HepG2 (cell line): ENCODE measurements around the gene CNOT2. TPM values are rescaled to one million over a fixed set of nuclear protein-coding genes. Genes with fewer than 3 reads are reported as not detected.

Experiments
- AKAP8 ChIP-seq: sonication (generic); formaldehyde crosslinking; IDR thresholded peaks from 2 replicates; pipeline ENCODE4 v1.5.1; 2020; ENCODE audit warnings: mild to moderate bottlenecking, missing genetic modification reagents
- ASH2L ChIP-seq: fragments of 300-600, 200-600 bp; sonication (generic); IDR thresholded peaks from 2 replicates; pipeline ENCODE4 v1.7.0; 2017; ENCODE audit warnings: low read depth, mild to moderate bottlenecking, moderate library complexity, mixed read lengths, low read length; ENCODE audit not compliant: insufficient read length
- ELF3 ChIP-seq: IDR thresholded peaks from 2 replicates; pipeline ENCODE4 v1.6.1; 2016; ENCODE audit warnings: missing genetic modification reagents, missing compliant biosample characterization
- GTF3A ChIP-seq: sonication (generic); formaldehyde crosslinking; conservative IDR thresholded peaks from 2 replicates; pipeline ENCODE4 v1.4.0; 2020; ENCODE audit warnings: mild to moderate bottlenecking, missing genetic modification reagents
- KAT8 ChIP-seq: IDR thresholded peaks from 2 replicates; pipeline ENCODE4 v1.6.1; 2016; ENCODE audit warnings: missing genetic modification reagents, missing compliant biosample characterization
- MXD3 ChIP-seq: IDR thresholded peaks from 2 replicates; pipeline ENCODE4 v1.6.1; 2016; ENCODE audit warnings: mild to moderate bottlenecking, missing biosample characterization, missing genetic modification reagents
- ONECUT2 ChIP-seq: sonication (generic); formaldehyde crosslinking; IDR thresholded peaks from 2 replicates; pipeline ENCODE4 v1.4.0; 2020; ENCODE audit warnings: missing genetic modification reagents
- PBX3 ChIP-seq: sonication (generic); formaldehyde crosslinking; IDR thresholded peaks from 2 replicates; pipeline ENCODE4 v1.8.1; 2023; ENCODE audit warnings: missing genetic modification reagents, inconsistent platforms, borderline replicate concordance
- SIN3A ChIP-seq: IDR thresholded peaks from 2 replicates; pipeline ENCODE4 v1.6.1; 2011; ENCODE audit warnings: low read depth, mild to moderate bottlenecking, control low read depth, low read length, borderline replicate concordance
- SRF ChIP-seq: IDR thresholded peaks from 2 replicates; pipeline ENCODE4 v1.6.1; 2011; ENCODE audit warnings: mild to moderate bottlenecking, low read depth, low read length, moderate library complexity
- SUZ12 ChIP-seq: fragments of 150-350 bp; IDR thresholded peaks from 2 replicates; pipeline ENCODE4 v1.6.1; 2014; ENCODE audit warnings: low read depth, low read length
- U2AF2 ChIP-seq: fragments of 200-400 bp; formaldehyde crosslinking; IDR thresholded peaks from 2 replicates; pipeline ENCODE4 v1.6.1; 2017; ENCODE audit warnings: low read depth, mild to moderate bottlenecking, low read length
- XBP1 ChIP-seq: sonication (generic); formaldehyde crosslinking; IDR thresholded peaks from 2 replicates; pipeline ENCODE4 v1.5.0; 2020; ENCODE audit warnings: missing genetic modification reagents
- ZC3H13 ChIP-seq: sonication (generic); formaldehyde crosslinking; IDR thresholded peaks from 2 replicates; pipeline ENCODE4 v1.8.1; 2023; ENCODE audit warnings: mild to moderate bottlenecking, missing genetic modification reagents, moderate library complexity
- ZNF124 ChIP-seq: sonication (generic); formaldehyde crosslinking; IDR thresholded peaks from 2 replicates; pipeline ENCODE4 v1.4.0; 2020; ENCODE audit warnings: missing genetic modification reagents
- ZNF382 ChIP-seq: sonication (generic); formaldehyde crosslinking; IDR thresholded peaks from 2 replicates; pipeline ENCODE4 v1.5.0; 2020; ENCODE audit warnings: missing genetic modification reagents, mild to moderate bottlenecking, borderline replicate concordance
- ZNF614 ChIP-seq: IDR thresholded peaks from 2 replicates; pipeline ENCODE4 v1.6.1; 2018; ENCODE audit warnings: missing biosample characterization, missing genetic modification reagents, inconsistent platforms, borderline replicate concordance
- ZNF768 ChIP-seq: sonication (generic); formaldehyde crosslinking; IDR thresholded peaks from 2 replicates; pipeline ENCODE4 v1.4.0; 2020; ENCODE audit warnings: missing genetic modification reagents
- polyA plus RNA-seq, 8 experiments: library from polyadenylated mRNA; depleted of rRNA in 3 of 8; stranded (reverse) in 7 of 8; unstranded in 1 of 8; fragments of >200 nt; fragmentation: Illumina TruSeq in 4 of 8; extraction: Trizol in 4 of 8; gene quantifications; 2 replicates each; pipeline versions ENCODE4 v1.2.1 to v1.2.3, GENCODE V29; 2011 to 2016; ENCODE audit warnings: low read depth in 4 of 8, missing spikeins in 1 of 8, mixed read lengths in 1 of 8; ENCODE audit not compliant: insufficient read depth in 1 of 8
- total RNA-seq, 5 experiments: library from RNA; depleted of rRNA; stranded (reverse); fragments of >200 nt; fragmentation: Illumina TruSeq; extraction: Trizol; gene quantifications; 2 replicates each; pipeline ENCODE4 v1.2.3, GENCODE V29; 2016; ENCODE audit warnings: low read depth in 1 of 5
- TF ChIP-seq, protein P1 (sequence below): IDR thresholded peaks from 2 replicates; pipeline ENCODE4 v1.6.1; 2012; ENCODE audit warnings: low read depth, low read length, improper control_type of control experiment
- TF ChIP-seq, protein P2 (sequence below): sonication (generic); formaldehyde crosslinking; IDR thresholded peaks from 2 replicates; pipeline ENCODE4 v1.5.1; 2020; ENCODE audit warnings: missing genetic modification reagents, mild to moderate bottlenecking, borderline replicate concordance
- TF ChIP-seq, protein P3 (sequence below): IDR thresholded peaks from 2 replicates; pipeline ENCODE4 v1.6.1; 2016; ENCODE audit warnings: low read depth
- TF ChIP-seq, protein P4 (sequence below): sonication (generic); formaldehyde crosslinking; IDR thresholded peaks from 2 replicates; pipeline ENCODE4 v1.8.1; 2023; ENCODE audit warnings: mild to moderate bottlenecking, moderate library complexity, missing genetic modification reagents

CNOT2 gene
- total and polyA plus RNA-seq, 2 of the 13 experiments (the other 11 are each of a cell fraction or from before 2014, with no cell fraction given): 54.5 to 76.6 TPM

DNA sequence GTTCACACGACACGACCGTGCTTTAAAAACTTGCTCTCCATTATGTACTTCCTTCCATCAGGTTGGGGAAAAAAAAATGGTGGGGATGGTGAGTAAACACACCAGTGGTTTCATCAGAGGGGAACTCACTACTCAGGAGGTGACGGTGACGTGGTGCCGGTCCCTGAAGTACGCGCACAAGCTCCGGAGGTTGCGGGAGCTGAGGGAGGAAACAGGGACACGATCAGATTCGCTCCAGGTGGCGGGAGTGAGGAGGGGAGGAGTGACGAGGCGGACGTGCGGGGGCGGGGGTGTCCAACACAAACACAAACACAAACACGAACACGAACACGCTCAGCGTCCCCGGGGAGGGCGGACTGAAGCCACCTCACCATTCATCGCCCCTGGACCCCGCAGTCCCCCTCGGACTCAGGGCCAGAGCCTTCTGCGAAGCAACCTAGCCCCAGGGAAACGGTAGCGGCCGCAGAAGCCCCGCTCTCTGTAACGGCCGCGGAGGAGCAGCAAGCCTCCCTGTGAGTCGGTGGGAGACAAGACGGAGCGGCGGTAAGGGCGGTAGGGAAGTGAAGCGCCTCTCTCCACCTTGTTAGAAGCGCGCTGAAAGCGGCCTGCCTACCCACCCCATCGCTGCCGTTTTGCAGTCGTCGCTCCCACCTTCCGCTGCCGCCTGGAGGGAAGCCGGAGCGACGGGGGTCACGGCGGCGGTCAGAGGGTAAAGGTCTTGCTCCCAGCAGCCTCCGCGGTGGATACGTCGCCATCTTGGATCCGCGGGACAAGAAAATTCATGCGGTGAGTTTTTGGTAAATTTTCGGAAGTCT is at the start of gene CNOT2 (continued):
- TF ChIP-seq, protein P1, sequence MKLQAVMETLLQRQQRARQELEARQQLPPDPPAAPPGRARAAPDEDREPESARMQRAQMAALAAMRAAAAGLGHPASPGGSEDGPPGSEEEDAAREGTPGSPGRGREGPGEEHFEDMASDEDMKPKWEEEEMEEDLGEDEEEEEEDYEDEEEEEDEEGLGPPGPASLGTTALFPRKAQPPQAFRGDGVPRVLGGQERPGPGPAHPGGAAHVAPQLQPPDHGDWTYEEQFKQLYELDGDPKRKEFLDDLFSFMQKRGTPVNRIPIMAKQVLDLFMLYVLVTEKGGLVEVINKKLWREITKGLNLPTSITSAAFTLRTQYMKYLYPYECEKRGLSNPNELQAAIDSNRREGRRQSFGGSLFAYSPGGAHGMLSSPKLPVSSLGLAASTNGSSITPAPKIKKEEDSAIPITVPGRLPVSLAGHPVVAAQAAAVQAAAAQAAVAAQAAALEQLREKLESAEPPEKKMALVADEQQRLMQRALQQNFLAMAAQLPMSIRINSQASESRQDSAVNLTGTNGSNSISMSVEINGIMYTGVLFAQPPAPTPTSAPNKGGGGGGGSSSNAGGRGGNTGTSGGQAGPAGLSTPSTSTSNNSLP: no peak
- TF ChIP-seq SIN3A (peak; percentile 36; the same call in 1 of the 2 replicates), SRF (no peak), ASH2L (peak; percentile 92), ZNF768 (CRISPR knock-in tag) (no peak; the same call in 1 of the 2 replicates), ONECUT2 (CRISPR knock-in tag) (no peak), ZNF614 (no peak), PBX3 (CRISPR knock-in tag) (no peak), SUZ12 (peak; percentile 39; the same call in 1 of the 2 replicates), ZNF124 (CRISPR knock-in tag) (peak; percentile 78), GTF3A (CRISPR knock-in tag) (peak; percentile 59; the same call in 1 of the 2 replicates), ZC3H13 (CRISPR knock-in tag) (peak; percentile 93), U2AF2 (no peak), ELF3 (CRISPR knock-in tag) (peak; percentile 28; the same call in 1 of the 2 replicates), XBP1 (CRISPR knock-in tag) (no peak), KAT8 (peak; percentile 91), AKAP8 (CRISPR knock-in tag) (no peak), ZNF382 (CRISPR knock-in tag) (no peak), MXD3 (CRISPR knock-in tag) (peak; percentile 78)
- TF ChIP-seq, protein P2, sequence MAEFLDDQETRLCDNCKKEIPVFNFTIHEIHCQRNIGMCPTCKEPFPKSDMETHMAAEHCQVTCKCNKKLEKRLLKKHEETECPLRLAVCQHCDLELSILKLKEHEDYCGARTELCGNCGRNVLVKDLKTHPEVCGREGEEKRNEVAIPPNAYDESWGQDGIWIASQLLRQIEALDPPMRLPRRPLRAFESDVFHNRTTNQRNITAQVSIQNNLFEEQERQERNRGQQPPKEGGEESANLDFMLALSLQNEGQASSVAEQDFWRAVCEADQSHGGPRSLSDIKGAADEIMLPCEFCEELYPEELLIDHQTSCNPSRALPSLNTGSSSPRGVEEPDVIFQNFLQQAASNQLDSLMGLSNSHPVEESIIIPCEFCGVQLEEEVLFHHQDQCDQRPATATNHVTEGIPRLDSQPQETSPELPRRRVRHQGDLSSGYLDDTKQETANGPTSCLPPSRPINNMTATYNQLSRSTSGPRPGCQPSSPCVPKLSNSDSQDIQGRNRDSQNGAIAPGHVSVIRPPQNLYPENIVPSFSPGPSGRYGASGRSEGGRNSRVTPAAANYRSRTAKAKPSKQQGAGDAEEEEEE (CRISPR knock-in tag): no peak
- TF ChIP-seq, protein P3, sequence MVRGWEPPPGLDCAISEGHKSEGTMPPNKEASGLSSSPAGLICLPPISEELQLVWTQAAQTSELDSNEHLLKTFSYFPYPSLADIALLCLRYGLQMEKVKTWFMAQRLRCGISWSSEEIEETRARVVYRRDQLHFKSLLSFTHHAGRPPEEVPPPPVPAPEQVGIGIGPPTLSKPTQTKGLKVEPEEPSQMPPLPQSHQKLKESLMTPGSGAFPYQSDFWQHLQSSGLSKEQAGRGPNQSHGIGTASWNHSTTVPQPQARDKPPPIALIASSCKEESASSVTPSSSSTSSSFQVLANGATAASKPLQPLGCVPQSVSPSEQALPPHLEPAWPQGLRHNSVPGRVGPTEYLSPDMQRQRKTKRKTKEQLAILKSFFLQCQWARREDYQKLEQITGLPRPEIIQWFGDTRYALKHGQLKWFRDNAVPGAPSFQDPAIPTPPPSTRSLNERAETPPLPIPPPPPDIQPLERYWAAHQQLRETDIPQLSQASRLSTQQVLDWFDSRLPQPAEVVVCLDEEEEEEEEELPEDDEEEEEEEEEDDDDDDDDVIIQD: peak; percentile 18
- TF ChIP-seq, protein P4, sequence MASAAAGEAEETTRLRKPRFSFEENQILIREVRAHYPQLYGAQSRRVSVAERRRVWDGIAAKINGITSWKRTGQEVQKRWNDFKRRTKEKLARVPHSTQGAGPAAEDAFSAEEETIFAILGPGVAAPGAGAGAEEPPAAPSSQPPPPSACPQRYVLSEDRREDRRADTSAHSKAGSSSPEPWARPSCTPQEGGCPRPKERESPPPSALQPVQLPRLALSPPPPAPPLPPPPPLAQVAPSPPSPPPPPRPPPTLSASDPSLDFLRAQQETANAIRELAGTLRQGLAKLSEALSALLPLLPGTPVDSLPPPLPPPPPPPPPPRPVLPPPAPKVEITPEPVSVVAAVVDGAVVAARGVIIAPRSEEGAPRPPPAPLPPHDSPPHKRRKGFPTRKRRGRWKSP (CRISPR knock-in tag): peak; percentile 74; the same call in 1 of the 2 replicates
